H9 (cell line): ENCODE results near the gene GARIN1A. TPM values are rescaled to one million over a fixed set of nuclear protein-coding genes. Genes with fewer than 3 reads are reported as not detected.

Experiments
- DNase-seq: peaks from one replicate; pipeline ENCODE4 v3.0.0-alpha.2; 2017
- H2AFZ ChIP-seq: one replicate; pipeline ENCODE4 v1.6.1; 2013; ENCODE audit warnings: mild to moderate bottlenecking, low read length, control low read depth, moderate library complexity
- H2AK5ac ChIP-seq: 2 replicates; pipeline ENCODE4 v1.6.1; 2013; ENCODE audit warnings: low read length, control low read depth, mixed read lengths; ENCODE audit not compliant: insufficient read length
- H2BK120ac ChIP-seq: one replicate; pipeline ENCODE4 v1.6.1; 2013; ENCODE audit warnings: low read depth, mild to moderate bottlenecking, low read length, control low read depth, inconsistent platforms; ENCODE audit not compliant: poor library complexity, severe bottlenecking
- H2BK12ac ChIP-seq: 2 replicates; pipeline ENCODE4 v1.6.1; 2013; ENCODE audit warnings: low read length, control low read depth, mixed read lengths, low read depth; ENCODE audit not compliant: insufficient read length
- H2BK15ac ChIP-seq: 2 replicates; pipeline ENCODE4 v1.6.1; 2013; ENCODE audit warnings: low read depth, low read length, control low read depth
- H2BK20ac ChIP-seq: one replicate; pipeline ENCODE4 v1.6.1; 2013; ENCODE audit warnings: low read depth, mild to moderate bottlenecking, low read length, control low read depth, inconsistent platforms; ENCODE audit not compliant: poor library complexity, severe bottlenecking
- H2BK5ac ChIP-seq: 2 replicates; pipeline ENCODE4 v1.6.1; 2013; ENCODE audit warnings: low read length, control low read depth, mixed read lengths; ENCODE audit not compliant: insufficient read length
- H3K14ac ChIP-seq: 2 replicates; pipeline ENCODE4 v1.6.1; 2013; ENCODE audit warnings: low read length, control low read depth; ENCODE audit not compliant: insufficient read depth
- H3K18ac ChIP-seq: 2 replicates; pipeline ENCODE4 v1.6.1; 2013; ENCODE audit warnings: low read depth, mild to moderate bottlenecking, mixed read lengths, low read length, control low read depth; ENCODE audit not compliant: insufficient read length
- H3K23ac ChIP-seq: 2 replicates; pipeline ENCODE4 v1.6.1; 2013; ENCODE audit warnings: low read length, control low read depth, mixed read lengths, low read depth; ENCODE audit not compliant: insufficient read length
- H3K23me2 ChIP-seq: 2 replicates; pipeline ENCODE4 v1.6.1; 2013; ENCODE audit warnings: low read depth, mild to moderate bottlenecking, mixed read lengths, low read length, control low read depth; ENCODE audit not compliant: insufficient read length, poor library complexity, severe bottlenecking
- H3K27ac ChIP-seq: 2 replicates; pipeline ENCODE4 v1.5.1; 2013; ENCODE audit warnings: low read length, control low read depth, mixed read lengths, low read depth; ENCODE audit not compliant: insufficient read length
- H3K27me3 ChIP-seq: 2 replicates; pipeline ENCODE4 v1.6.1; 2013; ENCODE audit warnings: low read length, control low read depth, inconsistent platforms; ENCODE audit not compliant: insufficient read depth
- H3K4ac ChIP-seq: 2 replicates; pipeline ENCODE4 v1.6.1; 2013; ENCODE audit warnings: low read depth, mild to moderate bottlenecking, control low read depth, inconsistent platforms, low read length, moderate library complexity
- H3K4me1 ChIP-seq: 2 replicates; pipeline ENCODE4 v1.6.1; 2013; ENCODE audit warnings: low read length, control low read depth, inconsistent platforms; ENCODE audit not compliant: insufficient read depth
- H3K4me2 ChIP-seq: 2 replicates; pipeline ENCODE4 v1.6.1; 2013; ENCODE audit warnings: low read length, control low read depth, mixed read lengths; ENCODE audit not compliant: insufficient read length, insufficient read depth
- H3K56ac ChIP-seq: 2 replicates; pipeline ENCODE4 v1.6.1; 2013; ENCODE audit warnings: low read depth, mild to moderate bottlenecking, mixed read lengths, low read length, control low read depth; ENCODE audit not compliant: insufficient read length
- H3K79me1 ChIP-seq: 2 replicates; pipeline ENCODE4 v1.6.1; 2013; ENCODE audit warnings: low read depth, mild to moderate bottlenecking, moderate library complexity, low read length, control low read depth, inconsistent platforms; ENCODE audit not compliant: insufficient read depth, poor library complexity, severe bottlenecking
- H3K79me2 ChIP-seq: 2 replicates; pipeline ENCODE4 v1.6.1; 2013; ENCODE audit warnings: low read length, control low read depth, inconsistent platforms; ENCODE audit not compliant: insufficient read depth
- H3K9ac ChIP-seq: 2 replicates; pipeline ENCODE4 v1.6.1; 2013; ENCODE audit warnings: low read length, control low read depth, mixed read lengths; ENCODE audit not compliant: insufficient read length; ENCODE audit errors: extremely low read depth
- H3K9me3 ChIP-seq: one replicate; pipeline ENCODE4 v1.6.1; 2013; ENCODE audit warnings: low read depth, low read length, inconsistent platforms; ENCODE audit not compliant: control insufficient read depth
- H3T11ph ChIP-seq: one replicate; pipeline ENCODE4 v1.6.1; 2013; ENCODE audit warnings: mild to moderate bottlenecking, low read length, control low read depth, inconsistent platforms
- H4K20me1 ChIP-seq: one replicate; pipeline ENCODE4 v1.6.1; 2013; ENCODE audit not compliant: control insufficient read depth, insufficient read length, insufficient read depth
- H4K5ac ChIP-seq: 2 replicates; pipeline ENCODE4 v1.6.1; 2013; ENCODE audit warnings: low read depth, mild to moderate bottlenecking, mixed read lengths, low read length, control low read depth; ENCODE audit not compliant: insufficient read length
- H4K8ac ChIP-seq: replicated peaks from 2 replicates; pipeline ENCODE4 v1.6.1; 2013; ENCODE audit warnings: low read length, control low read depth, mixed read lengths, low read depth; ENCODE audit not compliant: insufficient read length
- H4K91ac ChIP-seq: 2 replicates; pipeline ENCODE4 v1.6.1; 2013; ENCODE audit warnings: low read depth, mild to moderate bottlenecking, moderate library complexity, mixed read lengths, low read length, control low read depth; ENCODE audit not compliant: insufficient read length
- H3K27ac Mint-ChIP-seq, 3 experiments: 2 replicates in 2 of 3; 3 replicates in 1 of 3; pipeline ENCODE4 v1.8.0; 2020 to 2021; ENCODE audit warnings: mixed read lengths in 3 of 3, mild to moderate bottlenecking in 1 of 3, moderate library complexity in 1 of 3
- H3K27me3 Mint-ChIP-seq: 2 replicates; pipeline ENCODE4 v1.8.0; 2021; ENCODE audit warnings: low read depth, mild to moderate bottlenecking, moderate library complexity, mixed read lengths
- H3K36me3 Mint-ChIP-seq, 3 experiments: 2 replicates in 2 of 3; 3 replicates in 1 of 3; pipeline ENCODE4 v1.8.0; 2020 to 2021; ENCODE audit warnings: low read depth in 3 of 3, mixed read lengths in 3 of 3; ENCODE audit not compliant: insufficient read depth in 1 of 3
- H3K4me1 Mint-ChIP-seq, 2 experiments: 2 replicates each; pipeline ENCODE4 v1.8.0; 2020; ENCODE audit warnings: mixed read lengths in 2 of 2
- H3K4me3 Mint-ChIP-seq, 2 experiments: 2 replicates in 1 of 2; 3 replicates in 1 of 2; pipeline ENCODE4 v1.8.0; 2020 to 2021; ENCODE audit warnings: mild to moderate bottlenecking in 2 of 2, mixed read lengths in 2 of 2, moderate library complexity in 1 of 2
- H3K9me3 Mint-ChIP-seq, 2 experiments: 2 replicates in 1 of 2; 3 replicates in 1 of 2; pipeline ENCODE4 v1.8.0; 2020; ENCODE audit warnings: mild to moderate bottlenecking in 2 of 2, mixed read lengths in 2 of 2, moderate library complexity in 1 of 2
- CTCF ChIP-seq: fragments of 200-600 bp; sonication (generic); conservative IDR thresholded peaks from 3 replicates; pipeline ENCODE4 v1.8.0; 2021; ENCODE audit warnings: antibody characterized with exemption, mild to moderate bottlenecking
- WGBS: extraction: QIAGEN DNeasy Blood & Tissue Kit; methylation state at CpG from one replicate; pipeline ENCODE4 v1.1.7; 2013; ENCODE audit warnings: missing lambda C conversion rate, low lambda C conversion rate, mixed read lengths; ENCODE audit not compliant: insufficient read length; ENCODE audit errors: extremely low coverage; 5-methylcytosine and 5-hydroxymethylcytosine counted together
- total RNA-seq: library from RNA; stranded (reverse); gene quantifications from 2 replicates; pipeline ENCODE4 v1.2.1, GENCODE V29; 2021

Gene GARIN1A
- total RNA-seq, 1 experiment from 2014 or later: 0.98 TPM

GRCh38 chr7:128714701-128715495 lies 42.8 kb downstream of the GARIN1A start:
- Histone ChIP-seq H2AK5ac (no peak overlapping the region), H2BK120ac (no peak overlapping the region), H3K56ac (no peak overlapping the region), H3T11ph (no peak overlapping the region), H3K4me2 (no peak overlapping the region), H2AFZ (no peak overlapping the region), H2BK20ac (no peak overlapping the region), H3K23me2 (no peaks in the 10 kb centered on the region), H4K91ac (no peak overlapping the region), H4K20me1 (no peaks in the 10 kb centered on the region), H3K14ac (no peak overlapping the region), H2BK12ac (no peak overlapping the region), H3K27ac (no peak overlapping the region), H3K79me2 (no peaks in the 10 kb centered on the region), H3K18ac (no peak overlapping the region), H2BK15ac (no peak overlapping the region), H3K9ac (no peak overlapping the region), H4K5ac (no peak overlapping the region), H4K8ac (no peak overlapping the region), H2BK5ac (no peak overlapping the region), H3K9me3 (no peaks in the 10 kb centered on the region), H3K23ac (no peak overlapping the region), H3K27me3 (no peaks in the 10 kb centered on the region), H3K79me1 (no peaks in the 10 kb centered on the region), H3K4ac (no peak overlapping the region), H3K4me1 (no peaks in the 10 kb centered on the region)
- TF ChIP-seq CTCF: no peak
- no CpG with 5 or more reads among the region's 8 CpGs for WGBS
- Mint-ChIP-seq H3K9me3 (no peaks in the 10 kb centered on the region; a peak in 1 of 5 replicates), H3K36me3 (peaks cover 0 to 4% (median 0%) of the 10 kb centered on the region in 3 experiments; a peak in 1 of 7 replicates), H3K4me3 (no peak overlapping the region; a peak in 1 of 5 replicates), H3K27me3 (no peaks in the 10 kb centered on the region), H3K4me1 (peaks cover 7 to 12% of the 10 kb centered on the region in 2 experiments; a peak in 2 of 4 replicates), H3K27ac (no peak overlapping the region; a peak in 1 of 7 replicates)
- DNase-seq: no peak
